GM18505 (cell line): ENCODE measurements around the gene TMEM266.
"Not testable (repeated sequence)": the region's sequence is repeated elsewhere in the genome, so short reads cannot be mapped to it uniquely, and the experiment has no call there.

ENCODE experiments used
- ATAC-seq: cut with Tn5 transposase; IDR thresholded peaks from one replicate; pipeline ENCODE4 v1.9.1; 2021; ENCODE audit not compliant: unreplicated experiment
- POLR2A ChIP-seq: IDR thresholded peaks from 4 replicates; pipeline ENCODE4 v1.6.1; 2011; ENCODE audit warnings: borderline replicate concordance; ENCODE audit not compliant: insufficient read depth, insufficient read length; ENCODE audit errors: extremely low read depth

The TMEM266 gene, protein sequence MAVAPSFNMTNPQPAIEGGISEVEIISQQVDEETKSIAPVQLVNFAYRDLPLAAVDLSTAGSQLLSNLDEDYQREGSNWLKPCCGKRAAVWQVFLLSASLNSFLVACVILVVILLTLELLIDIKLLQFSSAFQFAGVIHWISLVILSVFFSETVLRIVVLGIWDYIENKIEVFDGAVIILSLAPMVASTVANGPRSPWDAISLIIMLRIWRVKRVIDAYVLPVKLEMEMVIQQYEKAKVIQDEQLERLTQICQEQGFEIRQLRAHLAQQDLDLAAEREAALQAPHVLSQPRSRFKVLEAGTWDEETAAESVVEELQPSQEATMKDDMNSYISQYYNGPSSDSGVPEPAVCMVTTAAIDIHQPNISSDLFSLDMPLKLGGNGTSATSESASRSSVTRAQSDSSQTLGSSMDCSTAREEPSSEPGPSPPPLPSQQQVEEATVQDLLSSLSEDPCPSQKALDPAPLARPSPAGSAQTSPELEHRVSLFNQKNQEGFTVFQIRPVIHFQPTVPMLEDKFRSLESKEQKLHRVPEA

DNA sequence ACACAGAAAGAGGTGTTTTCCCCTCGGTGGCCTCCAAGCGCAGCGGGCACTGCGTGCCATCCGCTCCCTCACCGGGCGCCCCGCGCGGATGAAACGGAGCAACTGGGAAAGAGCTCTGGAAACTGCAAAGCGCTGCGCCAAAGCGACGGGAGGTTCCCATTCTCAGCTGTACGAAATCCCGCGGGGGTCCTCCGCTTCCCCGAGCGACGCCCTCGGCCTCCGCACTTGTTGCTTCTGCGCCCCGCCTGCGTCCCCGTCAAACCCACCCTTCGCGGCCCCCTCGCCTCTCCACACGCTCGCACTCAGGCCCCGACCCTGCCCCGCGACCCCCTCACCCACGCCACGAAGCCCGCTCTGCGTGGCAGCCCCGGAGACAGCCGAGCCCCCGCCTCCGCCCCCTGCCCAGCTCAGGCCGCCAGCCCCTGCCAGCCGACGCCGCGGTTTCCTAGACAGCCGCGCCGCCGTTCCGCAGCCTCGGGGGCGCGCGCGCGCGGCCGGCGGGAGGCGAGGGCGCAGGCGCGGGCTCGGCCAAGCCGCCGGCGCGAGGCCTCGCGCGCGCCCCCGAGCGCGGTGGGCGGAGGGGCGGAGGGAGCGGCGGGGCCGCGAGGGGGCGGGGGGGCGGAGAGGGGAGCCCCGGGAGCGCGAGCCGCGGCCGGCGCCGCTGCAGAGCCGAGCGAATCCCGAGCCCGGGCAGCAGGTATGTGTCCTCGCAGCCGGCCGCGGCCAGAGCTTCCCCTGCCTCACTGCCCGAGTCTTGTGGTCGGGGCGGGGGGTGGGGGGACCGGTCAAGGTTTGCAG, at the start of gene TMEM266:
TSS of gene TMEM266 (plus strand) at position 666 of the 798 bp plus-strand sequence. CDS start 74,279 bp downstream, outside the sequence.
- ATAC-seq: no peak
- no peak for TF ChIP-seq POLR2A

DNA sequence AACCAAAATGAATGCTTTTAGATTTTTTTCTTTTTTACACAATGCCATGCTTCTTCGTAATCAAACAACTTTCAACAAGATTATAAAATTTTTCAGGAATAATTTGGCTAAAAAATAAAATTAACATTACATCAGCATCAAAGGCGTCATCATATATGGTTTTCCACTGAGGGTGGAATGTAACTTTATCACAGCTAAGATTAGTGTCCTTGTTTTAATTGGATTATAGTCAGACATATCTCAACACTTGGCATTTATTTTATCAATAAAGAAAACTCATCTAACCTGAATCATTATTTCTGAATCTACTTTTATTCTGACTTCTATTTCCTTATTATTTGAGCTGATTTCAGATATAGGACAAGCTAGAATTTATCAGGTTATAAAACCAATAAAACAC, 49.2 kb upstream of the TMEM266 start:
- no peak for TF ChIP-seq POLR2A
- ATAC-seq: no peak

DNA sequence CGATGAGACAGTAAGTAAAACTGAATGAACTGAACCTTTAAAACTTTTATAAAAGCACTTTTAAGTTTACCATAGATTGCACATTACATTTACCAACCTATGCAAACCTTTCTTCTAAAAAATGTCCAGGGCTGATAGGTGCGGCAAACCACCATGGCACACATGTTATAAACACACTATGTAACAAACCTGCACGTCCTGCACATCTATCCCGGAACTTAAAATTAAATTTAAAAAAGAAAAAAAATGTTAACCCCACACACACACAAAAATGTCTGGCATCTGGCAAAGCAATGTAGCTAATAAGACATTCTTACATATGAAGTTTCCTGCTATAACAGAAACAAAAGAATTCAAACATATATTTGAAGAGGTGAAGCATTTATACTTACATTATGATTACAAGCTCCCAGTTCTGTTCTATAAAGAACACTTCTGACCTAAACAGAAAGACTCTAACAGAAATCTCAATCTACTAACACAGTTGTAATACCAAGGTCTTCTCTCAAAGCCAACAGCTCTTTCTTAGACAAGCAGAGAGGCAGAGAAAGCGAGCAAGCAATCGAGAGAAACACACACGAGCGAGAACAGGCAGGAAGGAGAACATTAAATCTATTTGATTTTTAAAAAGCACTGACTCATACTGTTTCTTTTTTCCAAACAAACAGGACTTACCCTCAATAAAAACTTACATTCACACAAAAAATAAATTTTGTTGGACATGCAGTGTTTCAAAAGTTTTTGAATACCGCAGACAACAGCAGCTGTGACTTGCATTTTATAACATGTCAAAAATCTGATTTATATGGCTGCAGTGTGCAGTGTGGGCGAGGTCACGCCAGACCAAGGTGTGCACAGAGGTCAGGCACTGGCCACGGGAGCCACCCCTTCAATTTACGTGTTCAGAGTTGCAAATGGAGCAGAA, 47.9 kb upstream of the TMEM266 start, which contains the start of gene NRG4:
TSS of gene NRG4 (minus strand) at position 798 of the 925 bp plus-strand sequence. CDS start 1,194 bp downstream, outside the sequence.
- TF ChIP-seq POLR2A: no peak
- ATAC-seq: no peak

DNA sequence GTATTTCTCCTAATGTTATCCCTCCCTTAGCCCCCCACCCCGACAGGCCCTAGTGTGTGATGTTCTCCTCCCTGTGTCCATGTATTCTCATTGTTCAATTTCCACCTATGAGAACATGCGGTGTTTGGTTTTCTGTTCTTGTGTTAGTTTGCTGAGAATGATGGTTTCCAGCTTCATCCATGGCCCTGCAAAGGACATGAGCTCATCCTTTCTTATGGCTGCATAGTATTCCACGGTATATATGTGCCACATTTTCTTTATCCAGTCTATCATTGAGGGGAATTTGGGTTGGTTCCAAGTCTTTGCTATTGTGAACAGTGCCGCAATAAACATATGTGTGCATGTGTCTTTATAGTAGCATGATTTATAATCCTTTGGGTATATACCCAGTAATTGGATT, 46.3 kb upstream of the TMEM266 start:
- ATAC-seq: not testable (repeated sequence)

DNA sequence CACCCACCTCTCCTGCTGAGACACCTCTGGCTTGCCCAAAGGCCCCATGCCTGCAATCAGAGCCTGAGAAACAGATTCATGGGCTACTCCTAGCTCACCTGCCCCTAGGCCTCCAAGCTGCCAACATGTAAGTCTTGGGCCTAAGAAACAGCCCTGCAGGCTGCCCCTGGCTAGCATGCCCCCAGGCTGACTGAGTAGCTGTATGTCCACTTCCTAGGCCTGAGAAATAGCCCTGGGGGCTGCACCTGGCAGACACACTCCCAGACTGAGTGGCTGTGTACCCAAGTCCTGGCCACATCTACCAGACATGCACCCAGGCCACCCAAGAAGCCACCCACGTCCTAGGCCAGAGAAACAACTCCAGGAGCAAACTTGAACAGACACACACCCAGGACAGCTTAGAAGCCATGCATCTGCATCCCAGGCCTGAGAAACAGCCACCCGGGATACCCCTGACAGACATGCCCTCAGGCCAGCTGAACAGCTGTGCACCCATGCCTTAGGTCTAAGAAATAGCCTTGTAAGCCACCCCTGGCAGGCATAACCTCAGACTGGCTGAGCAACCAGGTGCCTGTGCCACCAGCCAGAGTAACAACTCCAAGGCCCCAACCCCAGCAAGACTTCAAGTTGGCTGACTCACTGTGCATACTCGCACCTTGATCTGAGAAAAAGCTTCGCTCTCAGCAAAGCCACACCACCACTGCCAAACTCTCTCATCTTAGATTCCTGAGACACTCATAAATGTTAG, 35.6 kb upstream of the TMEM266 start:
- no peak for TF ChIP-seq POLR2A
- ATAC-seq: no peak

DNA sequence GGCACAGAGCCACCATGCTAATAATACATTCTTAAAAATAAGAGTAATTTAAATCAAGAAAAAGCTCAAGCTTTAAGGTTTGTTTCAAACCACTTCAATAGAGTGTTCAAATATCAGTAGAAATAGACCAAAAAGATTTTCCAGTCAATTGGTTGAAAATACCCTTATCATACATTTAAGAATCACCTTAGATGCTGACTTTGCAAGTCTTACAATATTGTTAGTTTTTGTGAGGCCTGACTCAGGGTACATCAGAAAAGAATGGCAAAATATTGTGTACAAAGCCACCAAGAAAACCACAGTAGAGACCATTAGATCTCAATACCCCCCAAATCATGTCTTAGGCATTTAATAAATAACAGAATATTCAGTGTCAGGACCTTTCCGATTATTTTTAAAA, 27.7 kb upstream of the TMEM266 start:
- ATAC-seq: no peak
- no peak for TF ChIP-seq POLR2A

DNA sequence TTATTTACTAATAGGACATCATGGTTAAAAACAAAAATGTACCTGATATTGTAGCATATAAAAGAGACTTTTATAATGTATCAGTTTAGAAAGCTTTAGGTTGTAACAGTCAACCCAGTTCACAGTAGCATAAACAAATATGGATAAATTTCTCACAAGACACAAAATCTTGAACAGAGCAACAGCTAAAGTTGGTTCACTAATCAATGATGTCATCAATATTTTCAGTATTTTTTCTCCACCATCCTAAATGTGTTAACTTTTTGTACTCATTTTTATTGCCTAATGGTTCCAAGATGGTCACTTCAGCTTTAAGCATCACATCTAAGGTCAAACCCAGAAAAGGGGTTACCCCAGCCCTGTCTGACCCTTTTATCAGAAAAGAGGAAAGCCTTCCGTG, 26.3 kb upstream of the TMEM266 start:
- ATAC-seq: no peak
- TF ChIP-seq POLR2A: no peak

DNA sequence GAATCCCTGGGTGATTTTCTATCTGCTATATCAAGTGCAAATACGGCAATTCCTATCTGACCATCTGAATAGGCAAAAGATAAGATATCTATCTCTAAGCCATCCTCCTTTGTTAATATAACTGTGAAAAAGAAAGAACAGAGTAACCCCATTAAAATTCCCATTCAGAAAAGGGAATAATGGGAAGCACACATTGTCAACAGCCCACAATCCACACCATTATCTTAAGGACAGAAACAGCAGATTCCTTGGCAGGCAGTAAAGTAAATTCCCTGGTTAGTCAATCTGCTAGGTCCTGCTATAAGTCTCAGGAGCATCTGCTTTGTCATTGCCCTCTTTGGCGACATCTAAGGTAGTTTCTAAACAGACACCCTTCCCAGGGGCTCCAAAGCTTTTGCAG, 25.7 kb upstream of the TMEM266 start:
- TF ChIP-seq POLR2A: no peak
- no peak for ATAC-seq

DNA sequence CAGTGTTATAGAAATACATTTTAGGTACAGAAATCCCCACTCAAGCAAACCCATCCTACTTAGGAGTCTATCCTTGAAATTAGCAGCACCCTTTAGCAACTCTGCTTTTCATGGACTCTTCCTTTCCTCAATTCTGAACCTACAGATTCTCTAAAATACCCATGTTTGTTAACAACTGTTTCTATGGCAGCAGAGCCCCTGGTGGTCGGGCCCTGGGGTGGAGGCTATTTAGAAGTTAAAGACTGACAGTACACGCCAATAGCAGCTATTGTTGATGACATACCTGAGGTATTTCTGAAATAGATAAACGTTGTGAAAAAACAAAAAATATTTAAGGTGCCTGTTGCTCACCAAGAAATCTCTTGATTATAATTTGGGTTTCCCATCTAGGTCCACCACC, 24.2 kb upstream of the TMEM266 start:
- no peak for TF ChIP-seq POLR2A
- ATAC-seq: no peak

DNA sequence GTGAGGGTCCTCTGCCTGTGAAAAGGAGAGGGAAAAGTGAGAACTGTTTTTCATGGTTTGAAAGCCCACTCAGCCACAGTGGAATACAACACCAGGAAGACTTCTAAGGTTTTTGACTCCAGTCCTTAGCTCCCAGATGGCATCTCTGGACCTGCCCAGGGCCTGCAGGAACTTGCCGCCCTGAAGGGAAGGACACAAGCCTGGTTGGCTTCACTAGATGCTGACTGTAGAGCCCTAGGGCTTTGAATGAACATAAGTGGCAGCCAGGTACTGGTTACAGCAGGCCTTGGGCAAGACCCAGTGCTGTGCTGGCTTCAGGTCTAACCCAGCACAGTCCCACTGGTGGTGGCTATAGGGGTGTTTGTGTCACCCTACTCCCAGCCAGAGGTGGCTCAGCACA, 21.3 kb upstream of the TMEM266 start:
- no peak for ATAC-seq
- TF ChIP-seq POLR2A: no peak

DNA sequence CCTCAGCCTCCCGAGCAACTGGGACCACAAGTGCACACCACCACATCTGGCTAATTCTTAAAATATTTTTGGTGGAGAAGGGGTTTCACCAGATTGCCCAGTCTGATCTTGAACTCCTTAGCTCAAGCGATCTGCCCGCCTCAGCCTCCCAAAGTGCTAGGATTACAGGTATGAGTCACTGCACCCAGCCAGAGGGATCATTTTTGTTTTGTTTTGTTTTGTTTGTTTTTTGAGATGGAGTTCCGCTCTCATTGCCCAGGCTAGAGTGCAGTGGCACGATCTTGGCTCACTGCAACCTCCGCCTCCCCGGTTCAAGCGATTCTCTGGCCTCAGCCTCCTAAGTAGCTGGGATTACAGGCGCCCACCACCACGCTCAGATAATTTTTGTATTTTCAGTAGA, 5.6 kb upstream of the TMEM266 start:
- not testable (repeated sequence) for ATAC-seq

DNA sequence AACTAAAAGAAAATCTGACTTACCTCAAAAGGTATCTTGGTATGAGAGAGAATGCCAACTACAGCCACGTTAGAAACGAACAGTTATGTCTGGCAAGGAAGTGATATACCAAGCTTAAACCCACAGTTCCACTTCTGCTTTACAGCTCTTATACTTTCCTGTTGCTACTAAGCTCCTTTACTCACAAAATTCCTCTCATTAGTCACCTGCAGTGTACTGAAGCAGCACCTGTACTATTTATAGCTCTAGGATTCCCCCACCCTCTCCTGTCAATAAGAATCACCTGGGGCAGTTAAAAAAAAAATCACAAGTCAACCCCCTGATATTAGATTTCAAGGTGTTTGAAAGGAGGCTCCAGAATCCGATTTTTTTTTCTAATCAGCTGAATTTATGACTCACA, 2.9 kb upstream of the TMEM266 start:
- ATAC-seq: peak; percentile 61
- TF ChIP-seq POLR2A: no peak

DNA sequence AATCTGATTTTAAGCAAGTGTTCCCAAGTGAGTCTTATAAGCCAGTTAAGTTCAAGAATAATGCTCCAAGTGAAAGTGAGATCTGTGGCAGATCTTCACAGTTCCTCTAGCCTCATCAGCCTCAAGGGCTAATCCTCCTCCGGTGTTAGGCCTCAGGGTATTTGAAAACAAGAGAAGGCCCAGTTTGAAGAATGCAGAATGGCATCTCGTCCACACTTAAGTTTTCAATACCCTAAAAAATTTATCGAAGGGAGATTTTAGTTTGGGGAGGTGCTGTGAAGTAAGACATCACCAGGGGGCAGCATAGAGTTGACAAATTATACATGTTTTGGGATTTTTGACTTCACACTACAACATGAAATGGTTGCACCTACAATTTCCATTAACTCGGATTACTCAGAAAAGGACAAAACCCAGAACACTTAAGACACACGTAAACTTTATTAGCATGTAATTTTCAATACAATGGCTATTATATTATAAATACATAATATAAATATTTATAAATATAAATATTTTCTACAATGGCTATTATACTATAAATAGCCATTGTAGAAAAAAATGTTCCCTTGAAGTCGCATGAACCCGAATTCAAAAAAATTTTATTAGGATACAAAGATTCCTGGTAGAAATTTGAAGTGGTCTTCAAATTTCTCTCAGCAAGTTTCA, 2.3 kb upstream of the TMEM266 start:
- no peak for TF ChIP-seq POLR2A

More for the DNA sequence above, 2.3 kb upstream of the TMEM266 start:
- ATAC-seq: peak; percentile 26
